ENCODE results near the gene GPATCH2.

DNA sequence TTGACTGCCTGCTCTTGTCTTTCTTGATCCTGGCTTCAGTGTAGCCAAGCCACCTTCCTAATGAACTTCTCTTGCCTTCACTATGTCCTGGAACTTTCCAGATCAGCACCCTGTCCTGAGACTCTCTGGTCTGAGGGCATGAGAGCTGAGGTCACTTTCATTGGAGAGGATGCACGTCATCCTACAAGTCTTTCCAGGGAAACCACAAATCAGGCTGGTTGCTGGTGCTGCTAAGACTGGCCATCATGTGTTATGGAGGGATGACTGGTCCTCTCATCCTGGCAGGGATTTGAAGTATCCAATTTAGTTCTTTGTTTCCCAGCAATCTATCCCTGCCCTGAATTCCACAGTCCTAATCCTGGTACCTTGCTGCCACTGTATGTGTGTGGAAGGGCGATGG is 228.6 kb downstream of the GPATCH2 start:
- TF ChIP-seq REST (IDR thresholded peaks at IDR 0.05; ENCODE audit: low read depth) (no peak), TAF1 (IDR thresholded peaks at IDR 0.05; ENCODE audit: low read depth) (no peak)
- TF ChIP-seq, protein P1, sequence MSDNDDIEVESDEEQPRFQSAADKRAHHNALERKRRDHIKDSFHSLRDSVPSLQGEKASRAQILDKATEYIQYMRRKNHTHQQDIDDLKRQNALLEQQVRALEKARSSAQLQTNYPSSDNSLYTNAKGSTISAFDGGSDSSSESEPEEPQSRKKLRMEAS (IDR thresholded peaks at IDR 0.05), result no peak

Data from Ishikawa (cell line).